Measurements from ENCODE around the gene PIGZ.

DNA sequence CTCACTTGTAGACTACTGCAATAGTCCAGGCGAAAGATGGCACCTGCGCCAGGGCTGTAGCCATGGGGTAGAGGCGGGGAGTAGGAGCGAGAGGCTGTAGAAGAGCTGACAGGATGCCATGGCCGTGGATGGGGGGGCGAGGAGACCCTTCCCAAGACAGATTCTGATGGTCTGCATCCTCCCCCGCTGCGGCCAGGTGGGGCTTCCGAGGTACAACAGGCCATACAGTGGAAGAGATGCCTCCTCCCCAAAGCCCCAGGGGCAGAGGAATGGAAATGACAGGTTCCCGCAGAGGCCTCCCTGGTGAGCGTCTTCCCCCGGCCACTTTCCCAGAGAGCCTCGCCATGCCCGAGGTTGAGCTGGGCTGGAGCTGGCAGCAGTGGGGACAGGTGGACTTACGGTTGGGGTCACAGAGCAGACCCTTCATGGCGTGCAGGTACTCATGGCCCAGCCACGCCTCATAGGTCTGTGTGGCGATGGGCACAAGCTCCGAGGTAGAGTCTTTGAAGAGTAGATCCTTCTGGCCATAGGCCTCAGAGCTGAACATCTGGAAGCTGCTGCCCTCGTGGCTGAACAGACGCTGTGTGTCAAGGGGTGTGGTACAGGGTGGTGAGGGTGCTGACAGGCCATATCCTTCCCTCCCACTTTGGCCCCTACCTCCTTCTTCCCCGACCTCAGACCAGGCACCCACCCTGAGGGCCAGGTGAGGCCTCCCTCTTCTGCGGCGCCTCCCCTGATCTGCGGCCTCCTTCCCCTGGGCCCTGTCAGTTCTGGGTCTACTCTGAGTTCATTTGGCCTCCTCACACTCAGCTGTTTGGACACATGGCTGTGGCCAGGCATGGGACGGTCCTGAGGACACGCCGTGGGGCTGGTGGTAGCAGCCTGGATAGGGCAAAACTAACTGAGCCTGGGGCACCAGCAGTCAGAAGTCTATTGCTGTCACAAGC is 47.4 kb upstream of the PIGZ start:
- TF ChIP-seq POLR2AphosphoS5 (IDR thresholded peaks at IDR 0.05) (no peak), POLR2A (IDR thresholded peaks at IDR 0.05) (no peak)
- TF ChIP-seq, protein P1, sequence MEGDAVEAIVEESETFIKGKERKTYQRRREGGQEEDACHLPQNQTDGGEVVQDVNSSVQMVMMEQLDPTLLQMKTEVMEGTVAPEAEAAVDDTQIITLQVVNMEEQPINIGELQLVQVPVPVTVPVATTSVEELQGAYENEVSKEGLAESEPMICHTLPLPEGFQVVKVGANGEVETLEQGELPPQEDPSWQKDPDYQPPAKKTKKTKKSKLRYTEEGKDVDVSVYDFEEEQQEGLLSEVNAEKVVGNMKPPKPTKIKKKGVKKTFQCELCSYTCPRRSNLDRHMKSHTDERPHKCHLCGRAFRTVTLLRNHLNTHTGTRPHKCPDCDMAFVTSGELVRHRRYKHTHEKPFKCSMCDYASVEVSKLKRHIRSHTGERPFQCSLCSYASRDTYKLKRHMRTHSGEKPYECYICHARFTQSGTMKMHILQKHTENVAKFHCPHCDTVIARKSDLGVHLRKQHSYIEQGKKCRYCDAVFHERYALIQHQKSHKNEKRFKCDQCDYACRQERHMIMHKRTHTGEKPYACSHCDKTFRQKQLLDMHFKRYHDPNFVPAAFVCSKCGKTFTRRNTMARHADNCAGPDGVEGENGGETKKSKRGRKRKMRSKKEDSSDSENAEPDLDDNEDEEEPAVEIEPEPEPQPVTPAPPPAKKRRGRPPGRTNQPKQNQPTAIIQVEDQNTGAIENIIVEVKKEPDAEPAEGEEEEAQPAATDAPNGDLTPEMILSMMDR (IDR thresholded peaks at IDR 0.05), result no peak
